Tibial nerve (tissue), 4 donors: ENCODE measurements around the gene TOR4A.

Source experiments
- EP300 ChIP-seq, 2 donors: sonication (generic); formaldehyde crosslinking; IDR thresholded peaks; one replicate each; pipeline ENCODE4 v1.6.1; 2017; ENCODE audit warnings: antibody characterized with exemption in 2 of 2, mild to moderate bottlenecking in 1 of 2
- POLR2A ChIP-seq, 2 donors: fragments of 450-650 bp; IDR thresholded peaks; one replicate each; pipeline ENCODE4 v1.6.1; 2017; ENCODE audit warnings: antibody characterized with exemption in 2 of 2, mild to moderate bottlenecking in 2 of 2, moderate library complexity in 2 of 2
- TF ChIP-seq, protein P1 (sequence below), 5 experiments: fragments of 200-600 bp in 3 of 5; fragments of 450-650 bp in 2 of 5; sonication (generic) in 3 of 5; IDR thresholded peaks; one replicate each; pipeline ENCODE4 v1.5.1; 2016 to 2019; ENCODE audit warnings: antibody characterized with exemption in 5 of 5, mild to moderate bottlenecking in 3 of 5, moderate library complexity in 2 of 5

- TF ChIP-seq, protein P1, sequence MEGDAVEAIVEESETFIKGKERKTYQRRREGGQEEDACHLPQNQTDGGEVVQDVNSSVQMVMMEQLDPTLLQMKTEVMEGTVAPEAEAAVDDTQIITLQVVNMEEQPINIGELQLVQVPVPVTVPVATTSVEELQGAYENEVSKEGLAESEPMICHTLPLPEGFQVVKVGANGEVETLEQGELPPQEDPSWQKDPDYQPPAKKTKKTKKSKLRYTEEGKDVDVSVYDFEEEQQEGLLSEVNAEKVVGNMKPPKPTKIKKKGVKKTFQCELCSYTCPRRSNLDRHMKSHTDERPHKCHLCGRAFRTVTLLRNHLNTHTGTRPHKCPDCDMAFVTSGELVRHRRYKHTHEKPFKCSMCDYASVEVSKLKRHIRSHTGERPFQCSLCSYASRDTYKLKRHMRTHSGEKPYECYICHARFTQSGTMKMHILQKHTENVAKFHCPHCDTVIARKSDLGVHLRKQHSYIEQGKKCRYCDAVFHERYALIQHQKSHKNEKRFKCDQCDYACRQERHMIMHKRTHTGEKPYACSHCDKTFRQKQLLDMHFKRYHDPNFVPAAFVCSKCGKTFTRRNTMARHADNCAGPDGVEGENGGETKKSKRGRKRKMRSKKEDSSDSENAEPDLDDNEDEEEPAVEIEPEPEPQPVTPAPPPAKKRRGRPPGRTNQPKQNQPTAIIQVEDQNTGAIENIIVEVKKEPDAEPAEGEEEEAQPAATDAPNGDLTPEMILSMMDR (IDR thresholded peaks at IDR 0.05): peak in 3 of 5 experiments; percentile 9 to 59 (median 15)
- TF ChIP-seq POLR2A (IDR thresholded peaks at IDR 0.05) (peak in 1 of 2 donors; percentile 58), EP300 (IDR thresholded peaks at IDR 0.05) (peak; percentile 37 to 65)
Measured at GRCh38 chr9:137254624-137255447, 22.7 kb upstream of the TOR4A start, which contains the start of gene NELFB.
